GM12878 (cell line): ENCODE data around the gene IFI27L2. TPM values are rescaled to one million over a fixed set of nuclear protein-coding genes. Genes with fewer than 3 reads are reported as not detected.

Experiments used
- ATAC-seq: fragments of 200-7000 bp; cut with Tn5 transposase; 3 replicates; pipeline ENCODE4 v1.9.1; 2020; ENCODE audit warnings: mild to moderate bottlenecking, moderate library complexity
- BruUV-seq: library from RNA; stranded (reverse); fragments of 400-500 nt; replicated peaks from 2 replicates; lab custom pipeline; 2021; lab: Mats Ljungman, UMichigan
- CTCF ChIA-PET: fragments of 300-600 bp; sonication (Branson Sonifier 250); formaldehyde crosslinking; extraction: SDS; loops from one replicate; lab custom pipeline; 2021; ENCODE audit warnings: inconsistent platforms; lab: Yijun Ruan, JAX
- POLR2A ChIA-PET: fragments of 350-600 bp; formaldehyde crosslinking; extraction: SDS; loops from one replicate; lab custom pipeline; 2021; ENCODE audit warnings: inconsistent platforms; lab: Charles Lee
- RAD21 ChIA-PET: fragments of 300-600 bp; sonication (Branson Sonifier 250); formaldehyde crosslinking; loops from one replicate; lab custom pipeline; 2023; ENCODE audit warnings: antibody characterized with exemption; ENCODE audit not compliant: unreplicated experiment; lab: Charles Lee
- SMC1A ChIA-PET: fragments of 300-600 bp; sonication (Branson Sonifier 250); formaldehyde crosslinking; loops from one replicate; lab custom pipeline; 2023; ENCODE audit not compliant: unreplicated experiment, uncharacterized antibody; lab: Charles Lee
- DNase-seq: peaks from one replicate; pipeline ENCODE4 v3.0.0-alpha.2; 2011; ENCODE audit warnings: low read depth, low spot score
- FAIRE-seq: peaks from 3 replicates; lab custom pipeline; 2011; peaks lifted over from hg19 to GRCh38; lab: Jason Lieb, UNC
- H2AFZ ChIP-seq: 2 replicates; pipeline ENCODE4 v1.6.0; 2011; ENCODE audit warnings: low read depth, low read length, control low read depth; ENCODE audit not compliant: control insufficient read depth
- H3K27ac ChIP-seq: 2 replicates; pipeline ENCODE4 v1.5.1; 2011; ENCODE audit warnings: control low read depth; ENCODE audit not compliant: control insufficient read depth, insufficient read depth
- H3K27me3 ChIP-seq, 2 experiments: replicated peaks in 1 of 2; 2 replicates each; pipeline versions ENCODE4 v1.6.0 to v1.6.1; 2011; ENCODE audit warnings: low read length in 1 of 2; ENCODE audit not compliant: control insufficient read depth in 2 of 2, insufficient read depth in 2 of 2
- H3K36me3 ChIP-seq, 2 experiments: 2 replicates each; pipeline ENCODE4 v1.5.1; 2011; ENCODE audit warnings: low read length in 1 of 2; ENCODE audit not compliant: control insufficient read depth in 2 of 2, insufficient read depth in 2 of 2
- H3K4me1 ChIP-seq: 2 replicates; pipeline ENCODE4 v1.6.1; 2011; ENCODE audit warnings: mild to moderate bottlenecking, low read length, moderate library complexity, mixed read lengths; ENCODE audit not compliant: control insufficient read depth, insufficient read depth
- H3K4me2 ChIP-seq: 2 replicates; pipeline ENCODE4 v1.6.0; 2011; ENCODE audit warnings: control low read depth; ENCODE audit not compliant: control insufficient read depth, insufficient read depth
- H3K4me3 ChIP-seq: fragments of 200-600 bp; sonication (generic); 2 replicates; pipeline ENCODE4 v1.5.1; 2016
- H3K79me2 ChIP-seq: 2 replicates; pipeline ENCODE4 v1.6.0; 2011; ENCODE audit warnings: low read length; ENCODE audit not compliant: control insufficient read depth, insufficient read depth
- H3K9ac ChIP-seq: 2 replicates; pipeline ENCODE4 v1.8.0; 2011; ENCODE audit warnings: low read length, control low read depth, mixed read lengths; ENCODE audit not compliant: control insufficient read depth, insufficient read depth
- H3K9me3 ChIP-seq: replicated peaks from 3 replicates; pipeline ENCODE4 v1.5.1; 2011; ENCODE audit warnings: mild to moderate bottlenecking, low read length; ENCODE audit not compliant: control insufficient read depth, insufficient read depth
- H4K20me1 ChIP-seq: 2 replicates; pipeline ENCODE4 v1.6.0; 2011; ENCODE audit not compliant: control insufficient read depth, insufficient read depth
- ATF2 ChIP-seq: IDR thresholded peaks from 2 replicates; pipeline ENCODE4 v1.6.1; 2012; ENCODE audit warnings: low read length, inconsistent platforms
- BCL11A ChIP-seq: IDR thresholded peaks from 2 replicates; pipeline ENCODE4 v1.6.1; 2011; ENCODE audit warnings: low read depth, low read length
- BCL3 ChIP-seq: IDR thresholded peaks from 2 replicates; pipeline ENCODE4 v1.6.1; 2011; ENCODE audit warnings: borderline replicate concordance, low read depth, mild to moderate bottlenecking, moderate library complexity, low read length; ENCODE audit not compliant: insufficient read depth, poor library complexity, severe bottlenecking
- FOS ChIP-seq: IDR thresholded peaks from 3 replicates; pipeline ENCODE4 v1.6.1; 2011; ENCODE audit warnings: borderline replicate concordance; ENCODE audit not compliant: insufficient read length; ENCODE audit errors: extremely low read depth
- GABPA ChIP-seq: IDR thresholded peaks from 2 replicates; pipeline ENCODE4 v1.6.1; 2014; ENCODE audit warnings: antibody characterized with exemption, low read depth, mild to moderate bottlenecking, inconsistent platforms
- MTA3 ChIP-seq: IDR thresholded peaks from 2 replicates; pipeline ENCODE4 v1.6.1; 2012; ENCODE audit warnings: low read length, inconsistent platforms, borderline replicate concordance
- RAD21 ChIP-seq: IDR thresholded peaks from 2 replicates; pipeline ENCODE4 v1.6.1; 2011; ENCODE audit warnings: mild to moderate bottlenecking, low read depth, low read length, moderate library complexity; ENCODE audit not compliant: insufficient read depth
- SMAD5 ChIP-seq: IDR thresholded peaks from 2 replicates; pipeline ENCODE4 v1.6.1; 2016; ENCODE audit warnings: antibody characterized with exemption, low read depth
- SP1 ChIP-seq: IDR thresholded peaks from one replicate; pipeline ENCODE4 v1.6.1; 2011; ENCODE audit warnings: low read depth, low read length
- STAT3 ChIP-seq: IDR thresholded peaks from 2 replicates; pipeline ENCODE4 v1.6.1; 2011; ENCODE audit warnings: low read depth, low read length, improper control_type of control experiment
- YBX1 ChIP-seq: fragments of 450-650 bp; IDR thresholded peaks from 2 replicates; pipeline ENCODE4 v1.6.1; 2016; ENCODE audit warnings: antibody characterized with exemption
- ZNF207 ChIP-seq: fragments of 450-650 bp; IDR thresholded peaks from 2 replicates; pipeline ENCODE4 v1.6.1; 2014; ENCODE audit warnings: antibody characterized with exemption, mild to moderate bottlenecking, borderline replicate concordance
- WGBS: methylation state at CpG from one replicate; pipeline ENCODE4 v1.1.6; 2016; ENCODE audit warnings: low lambda C conversion rate; ENCODE audit not compliant: insufficient replicate concordance, insufficient coverage; ENCODE audit errors: missing lambda C conversion rate; 5-methylcytosine and 5-hydroxymethylcytosine counted together
- in situ Hi-C: fragments of 300-500 bp; cut with MboI; formaldehyde crosslinking; loops from 9 replicates; pipeline ENCODE4 v1.14.3; 2018; ENCODE audit warnings: mixed read lengths
- intact Hi-C: fragments of 100-400 bp; cut with micrococcal nuclease; formaldehyde crosslinking; loops from one replicate; pipeline ENCODE4 v1.14.2; 2022; ENCODE audit not compliant: unreplicated experiment
- polyA plus RNA-seq, 11 experiments: library from polyadenylated mRNA; depleted of rRNA in 4 of 11; unstranded in 6 of 11; stranded (reverse) in 5 of 11; fragments of >200 nt; fragmentation: Nextera tagmentation in 4 of 11; fragmentation: Illumina TruSeq in 1 of 11; extraction: Ambion mirVana in 4 of 11; extraction: Trizol in 1 of 11; gene quantifications; 1 replicate in 1 of 11; 2 replicates in 10 of 11; pipeline versions ENCODE4 v1.2.1 to v1.2.3, GENCODE V29; 2011 to 2016; ENCODE audit warnings: inconsistent platforms in 2 of 11, missing spikeins in 2 of 11, low read depth in 1 of 11
- total RNA-seq, 4 experiments: library from RNA; depleted of rRNA in 3 of 4; stranded (reverse); fragments of >200 nt in 3 of 4; fragmentation: Illumina TruSeq in 1 of 4; extraction: Trizol in 1 of 4; gene quantifications; 2 replicates each; pipeline versions ENCODE4 v1.2.1 to v1.2.3, GENCODE V29; 2013 to 2021

The IFI27L2 gene
- total and polyA plus RNA-seq, 10 of the 15 experiments (the other 5 are each of a cell fraction or from before 2014, with no cell fraction given): 26.6 to 134 (median 60.3) TPM

GRCh38 chr14:94113908-94114588 lies 15.4 kb downstream of the IFI27L2 start:
- H3K27me3 ChIP-seq: peaks cover 2 to 5% of the 10 kb centered on the region in 2 experiments; a peak in 3 of 4 replicates
- no peak overlapping the region for H2AFZ ChIP-seq
- no peak for TF ChIP-seq YBX1
- TF ChIP-seq ZNF207: no peak
- no peak for TF ChIP-seq BCL3
- TF ChIP-seq GABPA: no peak
- TF ChIP-seq BCL11A: no peak
- TF ChIP-seq STAT3: no peak
- no peak for TF ChIP-seq FOS
- no peak for TF ChIP-seq MTA3
- TF ChIP-seq ATF2: no peak
- no peak for TF ChIP-seq SMAD5
- no peak for TF ChIP-seq RAD21
- TF ChIP-seq SP1: no peak
- no peak for FAIRE-seq
- BruUV-seq: no TSS peak
- no peak overlapping the region for H3K4me2 ChIP-seq
- H3K9me3 ChIP-seq: no peaks in the 10 kb centered on the region
- ChIA-PET RAD21 (no interaction called here), SMC1A (interaction anchor here (0.8 kb wide), 2 partner anchors 57 to 174 kb away, joined by 3 read pairs; no protein-coding TSS in a partner anchor), CTCF (interaction anchor here (0.9 to 2.7 kb wide), 4 partner anchors 18 to 88 kb away, joined by 3 to 7 read pairs (median 5); no protein-coding TSS in a partner anchor), POLR2A (interaction anchor here (0.6 kb wide), 1 partner anchor 1117 kb away, joined by 4 read pairs; no protein-coding TSS in a partner anchor)
- no peak overlapping the region for H3K27ac ChIP-seq
- WGBS: 49% methylated on average over 5 of the region's 5 CpGs
- H3K9ac ChIP-seq: no peak overlapping the region
- no peak for ATAC-seq
- H3K36me3 ChIP-seq: no peaks in the 10 kb centered on the region
- no peak overlapping the region for H3K4me3 ChIP-seq
- H4K20me1 ChIP-seq: no peaks in the 10 kb centered on the region
- H3K4me1 ChIP-seq: no peaks in the 10 kb centered on the region
- in situ Hi-C loops: no loop called here
- intact Hi-C loops: no loop called here
- no peak for DNase-seq
- H3K79me2 ChIP-seq: no peaks in the 10 kb centered on the region
